Activated T-helper 2 cell treated with anti-CD3 and anti-CD28 coated beads, Interferon-gamma antibody, Interleukin-2, Interleukin-4, amounts not matched to agents 10 μg/mL and 5 μg/mL and 100 μg/mL, durations not matched to agents 14 hours and 24 hours and 36 hours (primary cell): Measurements from ENCODE around the gene GOPC. TPM values are rescaled to one million over a fixed set of nuclear protein-coding genes. Genes with fewer than 3 reads are reported as not detected.

ENCODE experiments used
- DNase-seq: peaks from one replicate; pipeline ENCODE4 v3.0.0; 2021; ENCODE audit warnings: low spot score
- H3K27ac Mint-ChIP-seq: one replicate; pipeline ENCODE4 v1.8.0; 2021; ENCODE audit warnings: mixed read lengths
- H3K27me3 Mint-ChIP-seq: one replicate; pipeline ENCODE4 v1.8.0; 2021; ENCODE audit warnings: low read depth, mixed read lengths
- H3K36me3 Mint-ChIP-seq: one replicate; pipeline ENCODE4 v1.8.0; 2021; ENCODE audit warnings: low read depth, mixed read lengths
- H3K4me1 Mint-ChIP-seq: one replicate; pipeline ENCODE4 v1.8.0; 2021; ENCODE audit warnings: low read depth, mixed read lengths
- H3K4me3 Mint-ChIP-seq: one replicate; pipeline ENCODE4 v1.8.0; 2021; ENCODE audit warnings: low read depth, mild to moderate bottlenecking, moderate library complexity, mixed read lengths
- H3K9me3 Mint-ChIP-seq: one replicate; pipeline ENCODE4 v1.8.0; 2021; ENCODE audit warnings: mixed read lengths
- intact Hi-C: fragments of 100-400 bp; cut with micrococcal nuclease; formaldehyde crosslinking; loops from one replicate; pipeline ENCODE4 v1.15.1; 2023
- total RNA-seq: library from RNA; stranded (reverse); gene quantifications from 2 replicates; pipeline ENCODE4 v1.2.3, GENCODE V29; 2022

GOPC gene
- total RNA-seq, 1 donor from 2014 or later = 24.2 TPM

GRCh38 chr6:117540670-117541069 is 61.6 kb downstream of the GOPC start:
- no peak for DNase-seq
- Mint-ChIP-seq H3K27ac (no peak overlapping the region), H3K4me1 (no peaks in the 10 kb centered on the region), H3K36me3 (peaks cover 19% of the 10 kb centered on the region), H3K9me3 (no peaks in the 10 kb centered on the region), H3K4me3 (no peak overlapping the region), H3K27me3 (peaks cover 4% of the 10 kb centered on the region)
- intact Hi-C loops = no loop called here

DNA sequence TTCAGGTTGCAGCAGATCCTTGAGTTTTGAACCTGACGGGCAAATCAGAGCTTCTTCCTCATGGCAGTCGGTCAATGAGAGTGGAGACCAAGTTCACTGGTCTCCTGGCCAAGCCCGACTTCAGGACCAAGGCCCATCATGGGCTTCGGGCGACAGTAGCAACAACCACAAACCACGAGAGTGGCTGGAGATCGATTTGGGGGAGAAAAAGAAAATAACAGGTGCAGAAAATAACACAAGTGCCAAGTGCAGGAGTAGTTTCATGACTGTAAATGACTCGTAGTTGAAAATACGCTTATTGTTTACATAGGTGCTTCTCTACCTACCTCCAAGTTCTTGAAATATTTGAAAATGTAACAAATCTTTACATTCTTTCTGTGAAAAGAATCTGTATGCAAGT is 63.7 kb downstream of the GOPC start:
- Mint-ChIP-seq H3K4me3 (no peak overlapping the region), H3K4me1 (no peaks in the 10 kb centered on the region), H3K36me3 (peaks cover 19% of the 10 kb centered on the region), H3K27me3 (peaks cover 6% of the 10 kb centered on the region), H3K27ac (no peak overlapping the region), H3K9me3 (no peaks in the 10 kb centered on the region)
- no peak for DNase-seq
- intact Hi-C loops = no loop called here

GRCh38 chr6:117536317-117536716 is 66.0 kb downstream of the GOPC start:
- H3K27ac Mint-ChIP-seq = no peak overlapping the region
- DNase-seq = no peak
- H3K36me3 Mint-ChIP-seq = peaks cover 19% of the 10 kb centered on the region

GRCh38 chr6:117534974-117535373 is 67.3 kb downstream of the GOPC start:
- DNase-seq = no peak
- peaks cover 16% of the 10 kb centered on the region for H3K36me3 Mint-ChIP-seq
- intact Hi-C loops = no loop called here
- H3K9me3 Mint-ChIP-seq = no peaks in the 10 kb centered on the region
- no peak overlapping the region for H3K27ac Mint-ChIP-seq
- H3K4me1 Mint-ChIP-seq = no peaks in the 10 kb centered on the region
- H3K27me3 Mint-ChIP-seq = peaks cover 6% of the 10 kb centered on the region
- H3K4me3 Mint-ChIP-seq = no peak overlapping the region

More at GRCh38 chr6:117536317-117536716, 66.0 kb downstream of the GOPC start:
- intact Hi-C loops = no loop called here
- no peaks in the 10 kb centered on the region for H3K9me3 Mint-ChIP-seq
- H3K27me3 Mint-ChIP-seq = peaks cover 6% of the 10 kb centered on the region
- H3K4me3 Mint-ChIP-seq = no peak overlapping the region
- no peaks in the 10 kb centered on the region for H3K4me1 Mint-ChIP-seq

- Mint-ChIP-seq H3K36me3 (peaks cover 8% of the 10 kb centered on the region), H3K27ac (no peak overlapping the region), H3K27me3 (peaks cover 6% of the 10 kb centered on the region), H3K4me3 (no peak overlapping the region), H3K9me3 (no peaks in the 10 kb centered on the region), H3K4me1 (no peaks in the 10 kb centered on the region)
- intact Hi-C loops = no loop called here
- no peak for DNase-seq
Measured at GRCh38 chr6:117533775-117534174, 68.5 kb downstream of the GOPC start.

DNA sequence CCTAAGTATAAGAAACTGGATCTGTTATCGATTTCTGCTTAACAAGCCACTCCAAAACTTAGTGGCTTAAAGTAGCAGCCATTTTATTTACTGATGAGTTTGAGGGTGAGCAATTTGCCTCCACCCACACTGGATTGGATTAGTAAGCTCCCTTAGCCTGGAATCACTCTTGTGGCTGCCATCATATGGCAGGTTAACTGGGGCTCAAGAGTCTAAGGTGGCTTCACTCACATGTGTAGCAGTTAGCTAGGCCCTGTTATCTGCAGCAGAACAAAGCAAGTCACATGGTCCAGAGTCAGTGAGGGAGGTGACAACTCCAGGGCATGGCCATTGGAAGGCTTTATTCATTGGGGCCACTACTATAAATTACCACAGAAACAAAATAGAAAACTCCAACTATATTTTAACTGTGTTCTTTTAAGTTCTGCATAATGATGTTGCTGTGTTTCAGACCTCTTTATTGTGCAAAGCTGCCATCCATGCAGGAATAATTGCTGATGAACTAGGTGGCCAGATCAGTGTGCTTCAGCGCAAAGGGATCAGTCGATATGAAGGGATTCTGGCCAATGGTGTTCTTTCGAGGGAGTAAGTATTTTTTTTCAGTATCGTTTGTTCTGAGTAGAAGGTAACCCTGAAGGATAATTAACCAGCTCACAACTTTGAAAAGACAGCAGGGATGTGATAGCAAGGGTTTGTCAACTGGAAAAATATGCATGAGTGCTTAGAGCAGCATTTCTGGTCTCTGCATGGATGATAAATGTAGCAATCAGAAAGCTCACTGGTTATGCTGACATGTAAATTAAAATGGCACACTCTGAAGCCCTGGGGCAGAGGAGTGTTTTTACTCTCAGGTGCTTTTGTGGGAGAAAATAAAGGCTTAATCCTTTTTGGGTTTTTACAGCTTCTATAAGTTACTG is 70.2 kb downstream of the GOPC start:
- no peaks in the 10 kb centered on the region for H3K36me3 Mint-ChIP-seq
- intact Hi-C loops = no loop called here
- H3K4me3 Mint-ChIP-seq = no peak overlapping the region
- H3K27me3 Mint-ChIP-seq = peaks cover 2% of the 10 kb centered on the region
- no peak for DNase-seq
- no peak overlapping the region for H3K27ac Mint-ChIP-seq
- no peaks in the 10 kb centered on the region for H3K9me3 Mint-ChIP-seq
- H3K4me1 Mint-ChIP-seq = no peaks in the 10 kb centered on the region

- H3K27ac Mint-ChIP-seq = no peak overlapping the region
- intact Hi-C loops = no loop called here
- no peaks in the 10 kb centered on the region for H3K4me1 Mint-ChIP-seq
- peaks cover 2% of the 10 kb centered on the region for H3K27me3 Mint-ChIP-seq
- H3K36me3 Mint-ChIP-seq = no peaks in the 10 kb centered on the region
- DNase-seq = no peak
- no peaks in the 10 kb centered on the region for H3K9me3 Mint-ChIP-seq
- H3K4me3 Mint-ChIP-seq = no peak overlapping the region
Measured at GRCh38 chr6:117531346-117531745, 71.0 kb downstream of the GOPC start.

GRCh38 chr6:117530467-117531242 is 71.7 kb downstream of the GOPC start:
- Mint-ChIP-seq H3K36me3 (no peaks in the 10 kb centered on the region), H3K9me3 (no peaks in the 10 kb centered on the region), H3K27ac (no peak overlapping the region), H3K4me3 (no peak overlapping the region), H3K27me3 (peaks cover 2% of the 10 kb centered on the region), H3K4me1 (no peaks in the 10 kb centered on the region)
- no peak for DNase-seq
- intact Hi-C loops = no loop called here

DNA sequence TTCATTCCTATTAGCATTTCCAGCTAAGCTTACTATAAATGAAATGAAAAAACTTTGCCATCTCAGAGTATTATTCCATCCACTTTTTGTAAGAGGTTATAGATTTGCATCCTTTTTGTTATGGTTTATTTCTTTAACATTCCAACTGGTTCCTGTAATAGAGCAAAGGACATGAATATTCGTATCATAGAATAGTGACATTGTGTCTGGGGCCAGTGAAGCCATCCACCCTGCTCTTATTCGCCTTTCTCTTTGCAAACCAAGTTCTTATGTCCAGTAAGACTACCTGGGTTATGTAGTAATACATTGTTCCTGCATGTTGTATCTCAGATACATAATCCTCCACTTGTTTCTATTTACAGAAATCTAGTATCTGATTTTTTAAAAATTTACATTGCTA is 76.7 kb downstream of the GOPC start:
- no peak overlapping the region for H3K27ac Mint-ChIP-seq
- H3K27me3 Mint-ChIP-seq = no peaks in the 10 kb centered on the region
- intact Hi-C loops = no loop called here

DNA sequence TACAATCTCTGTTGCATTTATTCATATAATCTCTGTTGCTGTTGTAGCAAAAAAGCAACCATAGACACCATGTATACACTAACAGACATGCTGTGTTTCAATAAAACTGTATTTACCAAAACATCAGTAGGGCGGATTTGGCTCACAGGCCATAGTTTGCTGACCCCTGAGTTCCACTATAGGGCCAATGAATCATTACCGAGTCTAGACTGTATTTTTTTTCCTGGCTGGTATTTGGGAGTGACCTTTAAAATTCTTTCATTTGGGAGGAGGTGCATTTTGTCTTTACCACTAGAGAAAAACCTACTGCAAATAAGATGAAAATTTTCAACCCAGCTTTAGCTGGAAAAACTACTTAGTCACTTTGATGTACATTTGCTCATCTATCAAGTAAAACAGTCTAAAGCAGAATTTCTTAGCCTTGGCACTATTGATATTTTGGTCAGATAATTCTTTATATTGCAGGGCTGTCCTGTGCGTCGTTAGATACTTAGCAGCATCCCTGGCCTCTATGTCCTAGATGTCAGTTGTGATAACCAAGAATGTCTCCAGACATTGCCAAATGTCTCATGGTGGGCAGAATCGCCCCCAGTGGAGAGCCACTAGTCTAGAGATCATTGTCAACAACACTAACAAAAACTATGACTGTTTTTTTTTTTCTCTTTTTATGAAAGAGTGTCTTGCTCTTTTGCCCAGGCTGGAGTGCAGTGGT is 80.4 kb downstream of the GOPC start:
- no peak overlapping the region for H3K27ac Mint-ChIP-seq
- H3K36me3 Mint-ChIP-seq = no peaks in the 10 kb centered on the region
- peaks cover 2% of the 10 kb centered on the region for H3K27me3 Mint-ChIP-seq
- no peaks in the 10 kb centered on the region for H3K4me1 Mint-ChIP-seq
- intact Hi-C loops = no loop called here
- DNase-seq = no peak
- H3K4me3 Mint-ChIP-seq = no peak overlapping the region
- no peaks in the 10 kb centered on the region for H3K9me3 Mint-ChIP-seq

More for the DNA sequence above, 76.7 kb downstream of the GOPC start:
- no peaks in the 10 kb centered on the region for H3K9me3 Mint-ChIP-seq
- H3K4me3 Mint-ChIP-seq = no peak overlapping the region
- H3K4me1 Mint-ChIP-seq = no peaks in the 10 kb centered on the region
- DNase-seq = no peak
- no peaks in the 10 kb centered on the region for H3K36me3 Mint-ChIP-seq

DNA sequence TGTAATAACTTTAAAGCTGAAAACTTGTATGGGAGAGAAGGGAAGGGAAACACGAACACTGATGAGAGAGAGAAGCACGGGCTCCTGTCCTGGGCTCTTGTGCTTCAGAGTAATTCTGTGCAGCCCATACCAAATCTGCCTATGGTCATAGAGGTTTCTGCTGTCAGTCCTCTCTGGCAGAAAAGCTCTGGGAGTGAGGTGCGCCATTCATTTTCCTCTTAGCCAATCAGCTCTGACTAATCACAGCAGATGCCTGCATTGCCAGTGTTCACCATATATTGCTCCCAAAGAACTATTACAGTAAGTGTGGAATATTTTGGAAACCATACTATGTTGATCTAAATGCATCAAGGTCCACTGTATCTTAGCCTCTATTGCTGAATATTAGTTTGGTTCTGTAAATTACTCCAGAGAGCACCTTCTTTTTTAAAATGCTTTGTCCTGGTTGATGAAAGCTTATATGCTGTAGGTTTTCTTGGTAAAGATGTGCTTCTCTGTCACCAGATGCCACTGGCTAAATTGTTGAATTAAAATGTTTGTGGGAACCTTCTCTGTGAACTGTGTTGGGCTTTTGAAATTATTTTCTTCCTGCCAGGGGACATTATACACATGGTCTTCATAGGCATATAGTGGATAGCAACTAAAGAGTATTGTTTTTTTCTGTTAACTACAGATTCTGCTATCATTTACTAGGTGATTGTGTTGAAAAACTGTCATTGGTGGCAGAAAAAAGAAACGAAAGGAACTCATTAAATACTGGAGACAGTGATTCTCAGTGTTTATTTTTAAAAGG is 81.5 kb downstream of the GOPC start:
- intact Hi-C loops = no loop called here

GRCh38 chr6:117518870-117519269 is 83.4 kb downstream of the GOPC start:
- Mint-ChIP-seq H3K27ac (no peak overlapping the region), H3K4me1 (no peaks in the 10 kb centered on the region), H3K36me3 (no peaks in the 10 kb centered on the region), H3K27me3 (peaks cover 2% of the 10 kb centered on the region), H3K4me3 (no peak overlapping the region), H3K9me3 (no peaks in the 10 kb centered on the region)
- intact Hi-C loops = no loop called here
- no peak for DNase-seq

More for the DNA sequence above, 81.5 kb downstream of the GOPC start:
- Mint-ChIP-seq H3K27ac (no peak overlapping the region), H3K36me3 (no peaks in the 10 kb centered on the region), H3K27me3 (peaks cover 2% of the 10 kb centered on the region), H3K4me1 (no peaks in the 10 kb centered on the region), H3K9me3 (no peaks in the 10 kb centered on the region), H3K4me3 (no peak overlapping the region)
- DNase-seq = no peak
